Activated CD8-positive, alpha-beta memory T cell treated with anti-CD3 and anti-CD28 coated beads, Interleukin-2, amount 50 U/mL, for 24 hours (primary cell): ENCODE results near the gene HNRNPA2B1.
"Not testable (repeated sequence)": the region's sequence is repeated elsewhere in the genome, so short reads cannot be mapped to it uniquely, and the experiment has no call there.

ENCODE experiments used
- DNase-seq: peaks from one replicate; pipeline ENCODE4 v3.0.0-alpha.2; 2020; ENCODE audit errors: extremely low read depth

Gene HNRNPA2B1

DNA sequence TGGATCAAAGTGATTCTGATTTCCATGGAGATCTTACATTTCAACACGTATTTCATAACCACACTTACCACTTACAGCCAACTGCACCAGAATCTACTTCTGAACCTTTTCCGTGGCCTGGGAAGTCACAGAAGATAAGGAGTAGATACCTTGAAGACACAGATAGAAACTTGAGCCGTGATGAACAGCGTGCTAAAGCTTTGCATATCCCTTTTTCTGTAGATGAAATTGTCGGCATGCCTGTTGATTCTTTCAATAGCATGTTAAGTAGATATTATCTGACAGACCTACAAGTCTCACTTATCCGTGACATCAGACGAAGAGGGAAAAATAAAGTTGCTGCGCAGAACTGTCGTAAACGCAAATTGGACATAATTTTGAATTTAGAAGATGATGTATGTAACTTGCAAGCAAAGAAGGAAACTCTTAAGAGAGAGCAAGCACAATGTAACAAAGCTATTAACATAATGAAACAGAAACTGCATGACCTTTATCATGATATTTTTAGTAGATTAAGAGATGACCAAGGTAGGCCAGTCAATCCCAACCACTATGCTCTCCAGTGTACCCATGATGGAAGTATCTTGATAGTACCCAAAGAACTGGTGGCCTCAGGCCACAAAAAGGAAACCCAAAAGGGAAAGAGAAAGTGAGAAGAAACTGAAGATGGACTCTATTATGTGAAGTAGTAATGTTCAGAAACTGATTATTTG lies 15.3 kb downstream of the HNRNPA2B1 start:
- DNase-seq, result no peak

GRCh38 chr7:26184281-26185101 lies 16.1 kb downstream of the HNRNPA2B1 start:
- not testable (repeated sequence) for DNase-seq

- DNase-seq, result no peak
Observed at GRCh38 chr7:26183545-26184280, 16.8 kb downstream of the HNRNPA2B1 start.

DNA sequence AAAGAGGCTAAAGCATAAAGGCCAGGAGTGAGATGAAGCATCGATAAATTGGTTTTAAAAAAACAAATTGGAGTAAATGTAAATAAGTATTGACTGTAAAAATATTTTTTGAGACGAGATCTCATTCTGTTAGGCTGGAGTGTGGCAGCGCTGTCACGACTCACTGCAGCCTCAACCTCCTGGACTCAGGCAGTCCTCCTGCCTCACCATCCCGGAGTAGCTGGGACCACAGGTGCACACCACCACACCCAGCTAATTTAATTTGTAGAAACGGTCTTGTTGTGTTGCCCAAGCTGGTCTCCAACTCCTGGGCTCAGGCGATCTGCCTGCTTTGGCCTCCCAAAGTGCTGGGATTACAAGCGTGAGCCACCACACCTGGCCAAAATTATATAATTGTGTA lies 17.8 kb downstream of the HNRNPA2B1 start:
- DNase-seq, result no peak

DNA sequence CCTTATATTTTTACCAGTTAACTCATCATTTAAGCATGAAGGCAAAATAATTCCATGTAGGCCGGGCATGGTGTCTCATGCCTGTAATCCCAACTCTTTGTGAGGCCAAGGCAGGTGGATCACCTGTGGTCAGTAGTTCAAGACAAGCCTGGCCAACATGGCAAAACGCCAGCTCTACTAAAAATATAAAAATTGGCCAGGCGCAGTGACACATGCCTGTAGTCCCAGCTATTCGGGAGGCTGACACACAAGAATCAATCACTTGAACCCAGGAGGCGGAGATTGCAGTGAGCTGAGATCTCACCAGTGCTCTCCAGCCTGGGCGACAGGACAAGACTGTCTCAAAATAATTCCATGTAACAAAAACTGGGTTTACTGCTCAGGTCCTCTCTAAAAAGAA lies 18.3 kb downstream of the HNRNPA2B1 start:
- no peak for DNase-seq

DNA sequence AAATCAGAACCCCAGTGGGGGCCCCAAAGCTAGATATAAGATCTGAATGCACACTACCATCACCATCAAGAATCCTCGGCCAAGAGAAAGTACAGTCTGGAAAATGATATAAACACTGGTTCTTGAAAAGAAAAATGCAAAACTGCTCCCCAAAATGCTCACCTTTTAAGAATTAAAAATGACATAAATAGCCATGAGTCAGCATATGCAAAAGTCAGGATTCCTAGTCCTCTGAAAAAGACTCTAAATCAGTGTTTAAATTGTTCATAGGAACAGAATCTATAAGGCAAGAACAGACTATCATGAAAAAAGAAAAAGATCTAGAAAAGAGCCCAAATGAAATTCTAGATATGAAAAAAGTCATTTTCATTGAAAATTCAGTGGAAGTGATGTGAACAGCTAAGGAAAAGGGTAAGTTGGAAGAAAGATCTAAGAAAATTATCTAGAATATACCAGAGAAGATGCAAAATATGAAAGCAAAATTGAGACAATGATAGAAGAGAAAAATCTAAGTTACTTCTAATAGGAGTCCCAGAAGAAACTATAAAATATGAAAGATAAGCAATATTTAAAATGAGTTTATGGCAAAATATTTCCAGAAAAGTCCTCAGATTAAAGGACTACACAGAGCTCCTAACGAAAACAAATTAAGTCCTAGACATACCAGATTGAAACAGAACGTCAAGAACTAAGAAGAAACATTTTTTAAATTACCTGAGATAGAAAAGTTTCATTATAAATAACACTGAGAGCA lies 18.9 kb downstream of the HNRNPA2B1 start:
- no peak for DNase-seq

DNA sequence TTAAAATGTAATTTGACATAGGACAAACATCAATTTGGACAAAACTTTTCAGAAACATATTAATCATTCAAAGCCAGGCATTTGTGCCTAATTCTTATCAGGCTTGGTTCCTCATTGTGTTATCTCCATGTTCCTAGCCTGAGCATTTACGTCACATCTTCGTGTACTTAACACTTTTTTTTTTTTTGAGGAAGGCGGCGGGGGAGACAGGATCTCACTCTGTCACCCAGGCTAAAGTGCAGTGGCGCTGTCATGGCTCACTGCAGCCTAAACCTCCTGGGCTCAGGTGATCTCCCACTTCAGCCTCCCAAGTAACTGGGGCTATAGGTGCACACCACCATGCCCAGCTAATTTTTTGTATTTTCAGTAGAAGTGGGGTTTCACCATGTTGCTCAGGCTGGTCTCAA lies 19.8 kb downstream of the HNRNPA2B1 start:
- no peak for DNase-seq

DNA sequence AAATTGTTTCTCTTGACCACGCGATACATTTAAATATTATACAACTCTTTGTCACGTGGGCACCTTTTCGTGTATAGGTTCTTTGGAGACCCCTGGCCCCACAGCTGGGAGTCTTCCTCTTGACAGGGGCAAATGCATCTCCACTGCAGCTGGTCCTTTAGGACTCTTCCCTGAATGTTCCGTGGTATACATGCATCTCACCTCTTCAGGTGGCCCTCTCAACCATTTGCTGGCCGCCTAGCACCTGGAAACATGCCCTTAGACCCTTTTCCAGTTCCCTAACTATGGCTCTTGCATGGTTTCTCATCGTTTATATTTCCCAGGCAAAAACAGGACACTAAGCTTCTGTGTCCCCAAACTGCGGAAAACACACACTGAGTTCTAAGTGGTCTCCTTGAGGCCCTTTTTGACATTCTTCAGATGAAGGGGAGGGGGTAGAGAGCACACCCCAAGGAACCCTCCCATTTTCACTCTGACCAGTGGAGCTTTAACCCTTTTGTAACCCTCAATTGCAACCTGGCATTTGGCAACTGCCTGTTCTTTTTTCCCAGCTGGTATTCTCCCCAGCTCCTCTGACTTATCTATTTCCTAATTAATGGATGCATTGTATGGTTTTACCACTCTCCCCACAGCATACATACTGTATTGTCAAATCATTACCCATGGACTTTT lies 20.6 kb downstream of the HNRNPA2B1 start:
- no peak for DNase-seq

- DNase-seq, result no peak
Observed at GRCh38 chr7:26179422-26179821, 21.1 kb downstream of the HNRNPA2B1 start.

GRCh38 chr7:26178272-26178960 lies 22.1 kb downstream of the HNRNPA2B1 start:
- no peak for DNase-seq

DNA sequence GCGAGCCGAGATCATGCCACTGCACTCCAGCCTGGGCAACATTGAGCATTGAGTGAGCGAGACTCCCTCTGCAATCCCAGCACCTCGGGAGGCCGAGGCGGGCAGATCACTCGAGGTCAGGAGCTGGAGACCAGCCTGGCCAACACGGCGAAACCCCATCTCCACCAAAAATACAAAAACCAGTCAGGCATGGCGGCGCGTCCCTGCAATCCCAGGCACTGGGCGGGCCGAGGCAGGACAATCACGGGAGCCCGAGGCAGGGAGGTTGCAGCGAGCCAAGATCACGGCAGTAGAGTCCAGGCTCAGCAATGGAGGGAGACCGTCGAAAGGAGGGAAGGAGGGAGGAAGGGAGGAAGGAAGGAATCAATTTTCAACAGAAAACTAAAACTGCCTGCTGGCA lies 23.3 kb downstream of the HNRNPA2B1 start:
- not testable (repeated sequence) for DNase-seq

- not testable (repeated sequence) for DNase-seq
Observed at GRCh38 chr7:26176696-26177095, 23.9 kb downstream of the HNRNPA2B1 start.

GRCh38 chr7:26175903-26176302 lies 24.6 kb downstream of the HNRNPA2B1 start:
- not testable (repeated sequence) for DNase-seq

DNA sequence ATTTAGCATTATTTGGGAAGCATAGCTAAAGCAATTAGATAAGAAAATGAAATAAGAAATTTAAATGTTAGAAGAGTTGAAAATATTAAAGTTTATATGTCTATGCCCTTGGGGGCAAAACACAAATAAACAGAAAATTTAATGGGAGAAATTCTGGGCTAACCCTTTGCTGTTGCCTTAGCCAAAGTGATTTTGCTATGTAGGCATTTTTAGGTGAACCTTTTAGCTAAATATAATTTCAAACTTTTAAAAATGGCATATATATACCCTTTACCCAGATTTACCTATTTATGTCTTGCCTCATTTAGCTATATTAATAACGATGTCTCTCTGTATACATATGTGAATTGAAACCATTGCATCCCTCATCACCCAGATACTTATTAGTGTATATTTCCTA lies 28.5 kb downstream of the HNRNPA2B1 start:
- DNase-seq, result no peak

GRCh38 chr7:26171601-26172000 lies 28.9 kb downstream of the HNRNPA2B1 start:
- DNase-seq, result no peak

DNA sequence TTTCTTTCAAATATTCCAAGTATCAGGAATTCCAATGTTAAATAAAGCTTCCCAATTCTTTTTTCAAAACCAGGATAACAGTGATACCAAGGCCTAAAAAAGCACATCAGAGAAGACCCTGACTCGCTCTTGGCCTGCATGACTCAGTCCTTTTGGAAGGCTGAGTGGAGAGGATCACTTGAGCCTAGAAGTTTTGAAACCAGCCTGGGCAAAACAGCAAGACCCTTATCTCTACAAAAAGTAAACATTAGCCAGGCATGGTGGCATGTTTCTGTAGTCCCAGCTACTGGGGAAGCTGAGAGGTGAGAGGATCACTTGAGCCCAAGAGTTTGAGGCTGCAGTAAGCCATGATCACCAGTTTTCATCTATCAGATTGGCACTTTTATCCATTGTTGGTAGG lies 29.9 kb downstream of the HNRNPA2B1 start:
- DNase-seq, result no peak

DNA sequence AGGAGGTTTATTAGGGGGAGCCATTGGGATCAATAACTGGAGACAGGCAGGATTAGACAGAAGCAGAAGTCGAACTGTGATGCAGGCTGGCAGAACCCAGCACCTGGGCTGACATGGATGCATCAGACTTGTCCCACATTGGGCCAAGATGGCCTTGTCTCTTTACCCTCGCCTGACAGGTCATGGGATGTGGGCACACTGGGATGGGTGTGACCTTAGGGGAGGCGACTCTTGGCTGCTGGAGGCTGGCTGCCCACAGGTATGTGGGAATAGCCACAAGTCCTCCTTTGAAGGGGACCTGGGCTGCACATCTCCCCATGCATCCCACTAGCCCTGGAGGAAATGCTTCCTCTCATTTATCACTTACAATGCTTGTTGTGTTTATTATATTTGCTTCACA lies 31.3 kb downstream of the HNRNPA2B1 start:
- DNase-seq, result no peak

DNA sequence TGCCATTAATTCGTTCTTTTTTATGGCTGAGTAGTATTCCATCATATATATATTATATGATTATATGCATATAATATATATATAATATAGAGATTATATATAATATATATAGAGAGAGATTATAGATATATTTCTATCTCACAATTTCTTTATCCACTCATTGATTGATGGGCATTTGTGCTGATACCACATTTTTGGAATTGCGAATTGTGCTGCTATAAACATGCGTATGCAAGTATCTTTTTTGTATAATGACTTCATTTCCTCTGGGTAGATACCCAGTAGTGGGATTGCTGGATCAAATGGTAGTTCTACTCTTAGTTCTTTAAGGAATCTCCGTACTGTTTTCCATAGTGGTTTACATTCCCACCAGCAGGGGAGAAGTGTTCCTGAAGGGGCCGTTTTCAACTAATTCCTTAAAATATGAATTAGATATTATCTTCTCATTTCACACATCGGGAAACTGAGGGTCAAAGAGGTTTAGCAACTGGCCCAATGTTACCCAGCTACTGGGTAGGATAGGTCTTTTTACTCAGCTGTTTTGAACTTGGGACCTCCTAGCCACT lies 32.0 kb downstream of the HNRNPA2B1 start:
- DNase-seq, result no peak

DNA sequence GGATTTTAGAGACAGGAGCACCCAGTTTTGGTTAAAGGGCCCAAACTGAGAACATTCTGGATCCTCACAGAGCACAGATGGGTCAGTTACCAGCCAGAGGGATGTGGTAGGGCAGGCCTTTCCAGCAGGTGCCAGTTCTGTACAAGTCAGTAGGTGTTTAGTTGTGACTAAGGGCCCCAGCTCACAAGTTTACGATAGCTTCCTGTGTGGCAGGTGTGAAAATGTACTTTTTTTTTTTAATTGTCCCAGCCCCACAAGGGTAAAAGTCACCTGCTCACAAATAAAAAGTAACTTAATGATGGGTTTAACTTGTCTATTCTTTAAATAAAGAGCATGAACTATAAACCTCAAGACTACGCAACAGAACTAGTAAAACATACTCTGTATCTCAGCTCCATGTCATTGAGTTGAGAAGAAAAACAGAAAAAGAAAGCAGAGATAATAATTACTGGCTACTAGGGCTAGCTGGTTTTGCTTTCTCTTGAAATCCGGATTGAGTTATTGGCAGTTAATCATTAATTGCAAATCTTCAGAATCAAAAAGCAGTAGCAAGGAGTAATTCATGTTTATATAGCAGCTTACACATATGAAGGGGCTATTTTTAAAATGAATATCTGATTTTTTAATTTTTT lies 33.1 kb downstream of the HNRNPA2B1 start:
- no peak for DNase-seq
